Smooth muscle cell (in vitro differentiated cells): ENCODE measurements around the gene ANKRD11. TPM values are rescaled to one million over a fixed set of nuclear protein-coding genes. Genes with fewer than 3 reads are reported as not detected.
"Not testable (repeated sequence)": the region's sequence is repeated elsewhere in the genome, so short reads cannot be mapped to it uniquely, and the experiment has no call there.

ENCODE experiments used
- DNase-seq: peaks from one replicate; lab custom pipeline; 2025; ENCODE audit not compliant: unreplicated experiment; lab: John Stamatoyannopoulos, UW
- H2AFZ ChIP-seq: fragments of 200-600 bp; sonication (generic); 2 replicates; pipeline ENCODE4 v1.6.0; 2016; ENCODE audit warnings: antibody characterized with exemption, low read depth, mild to moderate bottlenecking
- H3F3A ChIP-seq: fragments of 200-600 bp; sonication (generic); 2 replicates; pipeline ENCODE4 v1.6.0; 2017; ENCODE audit warnings: antibody characterized with exemption, low read depth
- H3K27ac ChIP-seq: fragments of 200-600 bp; sonication (generic); 2 replicates; pipeline ENCODE4 v1.5.1; 2016; ENCODE audit warnings: low read depth, mild to moderate bottlenecking
- H3K27me3 ChIP-seq: fragments of 200-600 bp; sonication (generic); 2 replicates; pipeline ENCODE4 v1.6.1; 2016; ENCODE audit warnings: low read depth, mild to moderate bottlenecking
- H3K36me3 ChIP-seq: fragments of 200-600 bp; sonication (generic); 2 replicates; pipeline ENCODE4 v1.5.1; 2016; ENCODE audit warnings: low read depth
- H3K4me1 ChIP-seq: fragments of 200-600 bp; sonication (generic); 2 replicates; pipeline ENCODE4 v1.5.1; 2016; ENCODE audit warnings: low read depth
- H3K4me2 ChIP-seq: fragments of 200-600 bp; sonication (generic); 2 replicates; pipeline ENCODE4 v1.6.0; 2016; ENCODE audit warnings: mild to moderate bottlenecking
- H3K4me3 ChIP-seq: fragments of 200-600 bp; sonication (generic); 2 replicates; pipeline ENCODE4 v1.5.1; 2016; ENCODE audit warnings: mild to moderate bottlenecking
- H3K79me2 ChIP-seq: fragments of 200-600 bp; sonication (generic); 2 replicates; pipeline ENCODE4 v1.6.0; 2016; ENCODE audit warnings: low read depth, mild to moderate bottlenecking
- H3K9ac ChIP-seq: fragments of 200-600 bp; sonication (generic); 2 replicates; pipeline ENCODE4 v1.6.0; 2016; ENCODE audit warnings: low read depth
- H3K9me3 ChIP-seq: fragments of 200-600 bp; sonication (generic); replicated peaks from 2 replicates; pipeline ENCODE4 v1.5.1; 2016; ENCODE audit warnings: low read depth
- H4K20me1 ChIP-seq: fragments of 200-600 bp; sonication (generic); 2 replicates; pipeline ENCODE4 v1.6.0; 2016; ENCODE audit warnings: low read depth
- WGBS: methylation state at CpG from one replicate; pipeline ENCODE4 v1.1.7; 2016; ENCODE audit warnings: low lambda C conversion rate; 5-methylcytosine and 5-hydroxymethylcytosine counted together
- polyA plus RNA-seq: library from polyadenylated mRNA; unstranded; fragments of >200 nt; fragmentation: Nextera tagmentation; extraction: Ambion mirVana; gene quantifications from 2 replicates; pipeline ENCODE4 v1.2.1, GENCODE V29; 2016
- total RNA-seq: library from RNA; depleted of rRNA; stranded (reverse); fragments of >200 nt; gene quantifications from 2 replicates; pipeline ENCODE4 v1.2.3, GENCODE V29; 2014
- TF ChIP-seq, protein P1 (sequence below): fragments of 200-600 bp; sonication (generic); IDR thresholded peaks from 2 replicates; pipeline ENCODE4 v1.5.1; 2017; ENCODE audit warnings: borderline replicate concordance, mild to moderate bottlenecking, antibody characterized with exemption; ENCODE audit not compliant: insufficient read depth, poor library complexity, severe bottlenecking

The ANKRD11 gene
- total and polyA plus RNA-seq, 2 experiments from 2014 or later: 31.5 to 105 TPM

DNA sequence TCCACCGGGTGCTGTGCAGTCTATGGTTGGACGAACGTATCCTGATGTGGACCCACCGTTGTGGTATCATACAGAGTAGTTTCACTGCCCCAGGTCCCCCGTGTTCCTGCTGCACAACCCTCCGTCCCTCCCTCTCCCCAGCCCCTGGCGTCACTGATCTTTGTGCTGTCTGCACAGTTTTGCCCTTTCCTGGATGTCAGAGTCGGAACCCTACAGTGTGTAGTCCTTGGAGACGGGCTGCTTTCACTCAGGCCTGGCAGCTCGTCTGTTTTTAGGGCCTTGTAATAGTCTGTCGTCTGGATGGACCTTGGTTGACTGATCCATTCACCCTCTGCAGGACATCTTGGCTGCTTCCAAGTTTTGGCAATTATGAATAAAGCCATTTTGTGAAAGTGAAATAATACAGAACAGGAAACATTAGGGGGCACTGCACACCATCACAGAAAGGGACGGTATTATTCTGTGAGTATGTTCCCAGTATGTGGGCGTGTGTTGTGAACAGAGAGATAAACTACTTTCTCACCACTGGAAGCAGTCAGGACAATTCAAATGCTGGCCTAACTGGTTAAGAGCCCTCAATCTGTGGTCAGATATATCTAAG lies 156.9 kb downstream of the ANKRD11 start:
- H3K36me3 ChIP-seq, DNase-seq, H3K9ac ChIP-seq, H3K4me1 ChIP-seq, H3K4me3 ChIP-seq, H3F3A ChIP-seq, H2AFZ ChIP-seq, H3K9me3 ChIP-seq, H3K27me3 ChIP-seq: not testable (repeated sequence)
- peak overlapping the region; percentile 60 for H3K4me2 ChIP-seq
- peak overlapping the region; percentile 67 for H3K27ac ChIP-seq
- 60% methylated on average over 13 of the region's 13 CpGs for WGBS
- TF ChIP-seq, protein P1, sequence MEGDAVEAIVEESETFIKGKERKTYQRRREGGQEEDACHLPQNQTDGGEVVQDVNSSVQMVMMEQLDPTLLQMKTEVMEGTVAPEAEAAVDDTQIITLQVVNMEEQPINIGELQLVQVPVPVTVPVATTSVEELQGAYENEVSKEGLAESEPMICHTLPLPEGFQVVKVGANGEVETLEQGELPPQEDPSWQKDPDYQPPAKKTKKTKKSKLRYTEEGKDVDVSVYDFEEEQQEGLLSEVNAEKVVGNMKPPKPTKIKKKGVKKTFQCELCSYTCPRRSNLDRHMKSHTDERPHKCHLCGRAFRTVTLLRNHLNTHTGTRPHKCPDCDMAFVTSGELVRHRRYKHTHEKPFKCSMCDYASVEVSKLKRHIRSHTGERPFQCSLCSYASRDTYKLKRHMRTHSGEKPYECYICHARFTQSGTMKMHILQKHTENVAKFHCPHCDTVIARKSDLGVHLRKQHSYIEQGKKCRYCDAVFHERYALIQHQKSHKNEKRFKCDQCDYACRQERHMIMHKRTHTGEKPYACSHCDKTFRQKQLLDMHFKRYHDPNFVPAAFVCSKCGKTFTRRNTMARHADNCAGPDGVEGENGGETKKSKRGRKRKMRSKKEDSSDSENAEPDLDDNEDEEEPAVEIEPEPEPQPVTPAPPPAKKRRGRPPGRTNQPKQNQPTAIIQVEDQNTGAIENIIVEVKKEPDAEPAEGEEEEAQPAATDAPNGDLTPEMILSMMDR: peak; percentile 51
- H3K79me2 ChIP-seq: peaks cover 98% of the 10 kb centered on the region
- H4K20me1 ChIP-seq: peaks cover 100% of the 10 kb centered on the region

DNA sequence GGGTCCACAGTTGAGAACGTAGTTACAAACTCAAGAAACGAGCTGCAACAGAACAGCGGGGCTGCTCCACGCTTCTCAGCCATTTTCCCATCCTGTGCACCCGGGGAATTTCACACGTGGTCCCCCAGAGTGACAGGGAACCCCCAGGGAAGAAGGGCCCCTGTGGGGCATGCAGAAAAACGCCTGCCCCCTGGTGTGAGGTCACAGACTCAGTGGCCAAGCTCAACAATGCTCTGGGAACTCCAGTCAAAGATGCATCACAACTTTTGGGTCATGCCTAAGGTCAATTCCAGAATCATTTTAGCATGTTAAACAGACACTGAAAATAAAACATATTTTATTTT lies 157.5 kb downstream of the ANKRD11 start:
- peaks cover 13% of the 10 kb centered on the region for H3F3A ChIP-seq
- H2AFZ ChIP-seq: no peak overlapping the region
- no peak overlapping the region for H3K4me2 ChIP-seq
- no peaks in the 10 kb centered on the region for H3K36me3 ChIP-seq
- no peaks in the 10 kb centered on the region for H3K9me3 ChIP-seq
- no peak overlapping the region for H3K4me3 ChIP-seq
- H3K27me3 ChIP-seq: no peaks in the 10 kb centered on the region
- H3K27ac ChIP-seq: no peak overlapping the region
- peaks cover 98% of the 10 kb centered on the region for H3K79me2 ChIP-seq
- no peak overlapping the region for H3K9ac ChIP-seq
- peaks cover 100% of the 10 kb centered on the region for H4K20me1 ChIP-seq
- WGBS: 64% methylated on average over 7 of the region's 7 CpGs
- H3K4me1 ChIP-seq: peaks cover 7% of the 10 kb centered on the region
- DNase-seq: no peak
- TF ChIP-seq, protein P1: no peak

DNA sequence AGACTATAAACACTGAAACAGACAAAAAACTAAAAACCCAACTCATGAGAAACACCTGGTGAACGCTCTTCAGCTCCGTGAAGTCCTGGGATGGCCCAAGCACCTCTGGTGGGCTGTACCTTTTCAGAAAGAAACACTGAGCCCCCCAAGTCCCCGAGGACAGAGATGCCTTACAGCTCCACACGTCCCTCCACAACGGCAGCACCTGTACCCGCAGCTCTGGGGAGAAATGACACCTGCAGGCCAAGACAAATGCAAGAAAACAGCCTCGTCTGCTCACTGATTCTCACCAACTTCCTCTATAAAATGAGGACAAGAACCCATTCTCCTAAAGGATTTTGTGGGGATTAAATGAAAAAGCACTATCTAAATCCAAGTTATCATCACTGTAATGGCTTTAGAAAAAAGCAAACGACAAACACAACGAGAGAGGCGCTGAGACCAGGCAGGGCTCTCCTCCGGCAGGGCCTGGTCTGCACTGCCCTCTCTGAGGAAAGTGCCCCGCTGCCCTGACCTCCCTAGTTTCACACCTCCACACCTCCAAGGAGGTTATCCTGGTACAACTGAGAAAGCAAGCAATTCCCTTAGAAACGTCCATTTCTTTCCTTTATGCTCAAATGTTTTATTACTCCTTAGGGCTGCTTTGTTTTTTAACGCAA lies 158.0 kb downstream of the ANKRD11 start:
- no peak for DNase-seq
- H3K36me3 ChIP-seq: no peaks in the 10 kb centered on the region
- H3K9ac ChIP-seq: no peak overlapping the region
- no peak overlapping the region for H3K4me3 ChIP-seq
- TF ChIP-seq, protein P1: no peak
- peaks cover 7% of the 10 kb centered on the region for H3K4me1 ChIP-seq
- no peaks in the 10 kb centered on the region for H3K27me3 ChIP-seq
- H3F3A ChIP-seq: peaks cover 15% of the 10 kb centered on the region
- peaks cover 98% of the 10 kb centered on the region for H3K79me2 ChIP-seq
- peaks cover 100% of the 10 kb centered on the region for H4K20me1 ChIP-seq
- H3K9me3 ChIP-seq: no peaks in the 10 kb centered on the region
- H2AFZ ChIP-seq: no peak overlapping the region
- no peak overlapping the region for H3K27ac ChIP-seq
- no peak overlapping the region for H3K4me2 ChIP-seq
- WGBS: 58% methylated on average over 14 of the region's 14 CpGs
